Kidney glomerular epithelial cell (primary cell): ENCODE data around the gene MAP1S.
A peak's percentile ranks its signal among the peaks of the same experiment; 100 is the strongest.

Experiments
- DNase-seq: peaks from one replicate; lab custom pipeline; 2025; lab: John Stamatoyannopoulos, UW

Gene MAP1S

DNA sequence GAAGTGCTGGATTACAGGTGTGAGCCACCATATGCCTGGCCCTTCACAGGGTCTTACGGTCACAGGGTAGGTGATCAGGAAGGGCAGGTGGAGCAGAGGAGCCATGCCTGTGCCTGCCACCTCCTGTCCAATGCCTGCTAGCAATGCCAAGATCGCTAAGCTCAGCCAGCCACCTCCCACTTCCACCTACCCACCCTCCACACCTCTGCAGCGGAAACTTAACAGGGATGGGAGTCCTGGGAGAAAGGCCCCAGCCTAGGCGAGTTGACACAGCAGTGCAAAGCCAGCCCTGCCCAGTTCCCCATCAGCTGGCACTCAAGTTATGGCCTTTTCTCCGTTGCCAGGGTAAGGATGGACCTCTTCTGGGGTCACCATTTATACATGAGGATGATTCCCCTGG, 16.1 kb downstream of the MAP1S start:
- no peak for DNase-seq

DNA sequence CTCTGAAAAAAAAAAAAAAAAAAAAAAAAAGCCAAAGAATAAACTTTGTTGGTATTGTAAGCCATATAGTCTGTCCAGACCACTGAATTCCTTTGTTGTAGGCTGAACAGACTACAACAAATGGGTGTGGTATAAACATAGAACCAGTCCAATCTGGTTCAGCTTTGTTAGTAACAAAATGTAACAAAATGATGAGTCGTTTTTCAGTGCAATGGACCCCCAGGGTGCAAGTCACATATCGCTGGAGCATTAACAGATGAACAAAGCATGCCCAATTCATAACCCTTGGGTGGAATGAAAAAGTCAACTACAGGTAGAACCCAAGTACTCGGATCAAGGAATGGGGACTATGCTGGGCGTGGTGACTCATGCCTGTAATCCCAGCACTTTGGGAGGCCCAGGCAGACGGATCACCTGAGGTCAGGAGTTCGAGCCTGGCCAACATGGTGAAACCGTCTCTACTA, 18.4 kb downstream of the MAP1S start:
- peak; percentile 21 for DNase-seq

DNA sequence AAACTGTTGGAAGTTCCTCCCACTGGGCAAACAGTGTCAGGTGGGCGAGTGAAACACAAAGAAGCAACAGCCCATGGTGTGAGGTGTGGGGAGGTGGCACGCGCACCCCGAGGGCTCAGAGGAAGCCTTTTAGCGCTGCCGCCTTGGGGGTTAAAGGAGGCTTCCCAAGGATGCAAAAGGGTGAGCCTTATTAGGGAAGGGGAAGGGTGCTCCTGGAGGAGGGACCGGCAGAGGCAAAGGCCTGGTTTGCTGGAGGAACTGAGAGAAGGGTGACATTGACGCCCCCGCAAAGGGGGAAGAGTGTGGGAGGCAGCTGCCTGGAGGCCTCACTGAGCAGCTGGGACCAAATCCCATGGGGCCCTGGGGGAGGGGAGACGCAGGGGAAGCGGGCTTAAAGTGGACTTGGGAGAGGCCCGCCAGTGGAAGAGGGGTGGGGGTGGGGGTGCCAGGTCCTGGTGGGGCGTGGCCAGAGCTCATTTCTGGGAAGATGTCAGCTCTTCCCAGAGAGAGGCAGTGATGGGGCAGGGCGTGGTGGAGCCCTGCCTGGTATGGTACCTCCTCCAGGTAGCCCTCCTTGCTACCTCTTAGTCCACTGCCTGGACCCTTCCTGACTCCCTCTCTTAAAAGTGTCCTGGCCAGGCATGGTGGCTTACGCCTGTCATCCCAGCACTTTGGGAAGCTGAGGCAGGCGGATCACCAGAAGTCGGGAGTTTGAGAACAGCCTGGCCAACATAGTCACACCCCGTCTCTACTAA, 20.0 kb downstream of the MAP1S start:
- no peak for DNase-seq

DNA sequence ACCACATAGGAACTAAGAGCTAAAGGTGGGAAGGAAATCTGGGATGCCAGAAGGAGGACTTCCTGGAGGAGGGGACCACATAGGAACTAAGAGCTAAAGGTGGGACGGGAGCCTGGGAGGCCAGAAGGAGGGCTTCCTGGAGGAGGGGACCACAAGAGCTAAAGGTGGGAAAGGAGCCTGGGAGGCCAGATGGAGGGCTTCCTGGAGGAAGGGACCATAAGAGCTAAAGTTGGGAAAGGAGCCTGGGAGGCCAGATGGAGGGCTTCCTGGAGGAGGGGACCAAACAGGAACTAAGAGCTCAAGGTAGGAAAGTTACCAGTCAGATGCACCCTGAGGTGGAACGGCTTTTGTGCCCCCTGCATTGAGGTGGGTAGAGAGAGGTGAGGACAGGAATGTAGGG, 22.2 kb downstream of the MAP1S start:
- DNase-seq, result no peak

DNA sequence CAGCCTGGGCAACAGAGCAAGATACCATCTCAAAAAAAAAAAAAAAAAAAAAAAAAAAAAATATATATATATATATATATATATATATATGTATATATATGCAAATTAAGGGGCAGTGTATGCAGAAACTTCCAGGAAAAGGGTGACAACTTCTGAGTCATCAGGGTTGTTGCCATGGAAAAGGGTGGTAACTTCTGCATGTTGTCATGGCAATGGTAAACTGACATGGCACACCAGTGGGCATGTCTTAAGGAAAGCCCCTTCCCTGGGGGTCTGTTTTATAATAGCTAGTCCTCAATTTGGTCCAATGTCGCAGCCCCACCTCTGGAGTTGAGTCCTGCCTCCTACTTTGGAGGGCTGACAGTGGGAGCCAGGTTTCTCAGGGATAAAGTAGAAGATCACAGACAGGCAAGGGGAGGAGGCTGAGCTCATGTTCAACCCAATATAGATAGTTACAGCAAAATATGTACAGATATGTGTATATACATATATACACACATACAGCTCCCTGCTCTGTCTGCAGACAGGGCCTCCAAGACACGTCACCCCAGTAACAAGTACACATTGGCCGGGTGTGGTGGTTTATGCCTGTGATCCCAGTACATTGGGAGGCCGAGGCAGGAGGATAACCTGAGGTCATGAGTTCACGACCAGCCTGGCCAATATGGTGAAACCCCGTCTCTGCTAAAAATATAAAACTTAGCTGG, 24.7 kb downstream of the MAP1S start:
- no peak for DNase-seq

DNA sequence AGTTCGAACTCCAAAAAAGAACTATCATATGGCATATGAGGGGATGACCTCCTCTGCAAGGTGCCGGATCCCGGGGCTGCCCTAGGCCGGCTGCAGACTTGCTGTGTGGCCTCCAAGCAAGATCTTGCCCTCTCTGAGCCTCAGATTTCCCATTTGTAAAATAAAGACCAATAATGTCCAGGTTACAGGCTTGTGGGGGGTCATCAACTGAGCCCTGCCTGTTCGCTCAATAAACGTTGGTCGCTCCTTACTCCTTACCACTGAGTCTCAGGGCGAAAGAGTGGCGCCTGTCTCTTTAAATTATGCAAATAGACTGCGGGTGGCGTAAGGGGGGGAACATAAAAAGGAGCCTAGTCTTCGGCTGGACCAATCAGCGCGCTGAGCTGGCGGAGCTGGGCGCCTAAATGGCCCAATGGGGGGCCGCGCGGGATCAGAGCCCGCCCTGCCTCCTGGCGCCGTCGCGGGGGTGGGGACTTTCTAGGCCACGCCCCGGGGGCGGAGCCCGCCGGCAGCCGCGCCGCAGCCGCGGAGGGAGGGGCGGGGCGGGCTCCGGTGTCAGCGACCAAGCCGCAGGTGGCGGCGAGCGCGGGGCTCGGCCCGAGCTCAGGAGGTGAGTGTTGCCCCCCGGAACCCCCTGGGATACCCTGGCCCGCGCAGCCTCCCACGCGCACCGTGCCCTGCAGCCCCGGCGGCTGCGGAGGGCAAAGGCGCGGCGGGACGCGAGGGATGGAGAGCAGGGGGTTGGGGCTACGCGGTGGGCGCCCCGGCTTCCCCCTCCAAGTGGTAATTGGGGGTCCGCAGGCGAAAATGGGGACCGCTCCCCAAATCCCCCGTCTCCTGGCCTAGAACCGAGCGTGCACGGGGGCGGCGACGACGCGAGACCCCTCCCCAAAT, 28.2 kb downstream of the MAP1S start:
- DNase-seq, result peak; percentile 88

DNA sequence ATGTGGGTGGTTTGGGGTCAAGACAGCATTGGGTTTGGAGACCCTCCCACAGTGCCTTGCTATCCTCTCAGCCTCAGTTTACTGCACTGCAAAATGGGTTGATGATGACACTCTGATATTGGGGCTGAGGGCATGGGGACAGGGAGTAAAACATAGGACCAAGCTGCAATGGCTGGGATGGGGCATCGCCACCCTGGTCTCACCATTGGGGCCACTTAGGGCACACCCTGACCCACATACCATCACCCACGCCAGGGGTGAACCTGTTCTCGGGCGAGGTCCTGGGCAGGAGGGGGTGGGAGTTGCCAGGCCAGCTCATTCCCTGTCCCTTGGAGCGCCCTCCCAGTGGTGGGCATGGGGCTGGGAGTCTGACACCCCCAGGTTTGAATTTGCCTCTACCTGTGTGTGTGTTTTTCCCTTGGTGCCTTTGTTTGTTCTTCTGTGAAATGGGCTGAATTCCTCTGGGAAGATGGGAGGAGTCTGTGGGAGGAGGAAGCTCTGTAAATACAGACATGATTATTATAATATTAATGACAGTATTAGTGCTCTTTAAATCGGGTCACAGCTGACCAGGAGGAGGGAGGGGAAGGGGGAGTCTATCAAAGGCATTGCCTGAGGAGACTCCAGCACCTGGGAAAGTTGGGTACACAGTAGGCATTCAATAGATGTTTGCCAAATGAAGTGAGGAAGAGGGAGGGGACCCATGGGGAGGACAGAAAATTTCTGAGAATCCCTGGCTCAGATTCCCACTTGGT, 29.8 kb downstream of the MAP1S start:
- no peak for DNase-seq

DNA sequence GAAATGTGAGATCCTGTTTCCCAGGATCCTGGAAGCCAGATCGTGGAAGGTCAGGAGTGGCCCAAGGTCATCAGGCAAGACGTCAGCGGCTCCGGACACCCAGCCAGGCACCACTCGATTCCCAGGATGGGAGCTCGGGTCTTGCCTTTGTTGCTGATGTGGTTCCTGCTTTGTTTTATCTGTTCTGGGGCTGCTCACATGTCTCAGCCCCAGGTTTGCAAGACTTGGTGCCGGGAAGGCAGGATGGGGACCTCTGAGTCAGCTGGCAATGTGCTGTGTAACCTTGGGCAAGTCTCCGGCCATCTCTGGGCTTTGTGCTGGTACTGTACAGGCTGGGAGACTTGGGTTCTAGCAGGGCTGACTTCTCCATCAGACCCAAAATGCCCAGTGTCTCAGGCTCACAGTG, 30.6 kb downstream of the MAP1S start:
- DNase-seq, result no peak

DNA sequence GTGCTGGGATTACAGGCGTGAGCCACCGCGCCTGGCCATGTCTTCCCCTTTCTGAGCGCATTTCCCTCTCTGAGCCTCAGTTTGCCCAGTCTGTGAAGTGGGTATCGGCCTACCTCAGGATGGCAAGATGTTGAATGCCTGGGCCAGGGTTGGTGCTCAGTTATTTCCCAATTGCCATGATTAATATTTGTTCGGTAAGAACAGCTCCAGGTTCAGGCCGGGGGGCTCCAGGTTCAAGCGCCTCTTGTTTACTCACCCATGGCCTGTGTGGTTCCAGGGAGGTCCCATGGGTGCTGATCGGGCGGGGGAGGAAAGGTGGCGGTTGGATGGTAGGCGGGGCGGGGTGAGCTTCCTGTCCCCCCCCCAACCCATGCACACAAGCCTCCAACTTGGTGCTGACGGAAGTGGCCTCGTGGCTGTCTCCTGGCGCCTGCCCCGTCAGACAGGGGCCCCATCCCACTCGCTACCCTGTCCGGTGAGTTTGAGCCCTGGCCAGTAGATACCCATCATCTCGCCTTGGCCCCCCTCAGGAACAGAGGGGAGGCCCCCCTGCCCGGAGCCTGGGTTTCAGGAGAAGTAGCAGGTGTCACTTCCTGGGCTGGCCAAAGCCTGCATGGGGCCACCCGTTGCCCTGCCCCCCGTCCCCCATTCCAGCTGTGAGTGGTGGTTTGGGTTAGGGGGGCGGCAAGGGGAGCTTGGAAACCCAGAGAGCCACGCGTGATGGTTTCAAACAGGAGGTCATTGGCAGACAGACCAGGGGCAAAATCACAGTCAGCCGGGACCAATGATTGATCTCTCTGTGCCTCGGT, 32.0 kb downstream of the MAP1S start, which contains the start of gene FCHO1:
TSS of gene FCHO1 (plus strand) at position 375 of the 809 bp plus-strand sequence. CDS start 3,688 bp downstream, outside the sequence.
- DNase-seq, result no peak

DNA sequence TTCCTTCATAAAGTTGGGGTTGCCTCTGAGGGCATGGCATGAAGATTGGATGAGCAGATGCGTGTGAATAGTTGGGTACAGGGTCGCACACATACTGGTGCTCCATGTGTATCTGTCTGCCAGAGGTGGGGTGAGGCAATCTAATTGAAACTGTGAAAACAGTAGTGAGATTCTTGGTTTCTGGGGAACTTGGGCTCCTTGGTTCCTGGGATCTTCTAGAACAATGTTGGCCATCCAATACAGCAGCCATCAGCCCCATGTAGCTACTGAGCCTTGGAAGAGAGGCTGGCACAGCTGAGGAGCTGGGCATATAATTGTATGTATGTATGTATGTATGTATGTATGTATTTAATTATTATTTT, 32.6 kb downstream of the MAP1S start:
- no peak for DNase-seq

DNA sequence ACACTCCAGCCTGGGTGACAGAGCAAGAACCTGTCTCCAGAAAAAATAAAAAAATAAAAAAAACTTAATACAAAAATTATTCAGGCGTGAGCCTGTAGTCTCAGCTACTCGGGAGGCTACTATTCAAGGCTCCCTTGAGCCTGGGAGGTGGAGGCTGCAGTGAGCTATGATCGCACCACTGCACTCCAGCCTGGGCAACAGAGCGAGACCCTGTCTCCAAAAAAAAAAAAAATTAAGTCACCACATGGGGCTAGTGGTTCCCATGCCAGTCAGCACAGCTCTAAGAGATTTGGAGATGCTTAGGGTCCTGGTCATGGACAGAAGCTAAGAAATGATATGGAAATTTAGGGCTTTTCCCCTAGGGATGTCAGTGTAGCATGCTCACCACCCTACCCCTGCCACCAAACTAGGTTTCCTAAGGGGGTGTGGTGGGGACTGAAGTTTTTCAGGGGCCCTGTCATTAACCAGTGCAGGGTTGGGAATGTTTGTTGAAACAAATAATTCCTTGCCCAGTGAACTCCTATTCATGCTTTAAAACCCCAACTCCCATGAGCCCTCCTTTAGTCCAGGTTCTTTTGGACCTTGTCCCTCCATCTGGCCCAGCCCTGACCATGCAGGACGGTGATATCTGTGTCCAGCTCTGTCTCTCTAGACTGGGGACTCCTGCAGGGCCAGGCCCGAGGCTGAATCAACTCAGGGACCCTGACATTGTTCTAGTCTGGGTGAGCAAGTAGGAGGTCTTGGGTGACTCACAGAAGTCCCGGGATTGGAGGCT, 33.8 kb downstream of the MAP1S start:
- no peak for DNase-seq

DNA sequence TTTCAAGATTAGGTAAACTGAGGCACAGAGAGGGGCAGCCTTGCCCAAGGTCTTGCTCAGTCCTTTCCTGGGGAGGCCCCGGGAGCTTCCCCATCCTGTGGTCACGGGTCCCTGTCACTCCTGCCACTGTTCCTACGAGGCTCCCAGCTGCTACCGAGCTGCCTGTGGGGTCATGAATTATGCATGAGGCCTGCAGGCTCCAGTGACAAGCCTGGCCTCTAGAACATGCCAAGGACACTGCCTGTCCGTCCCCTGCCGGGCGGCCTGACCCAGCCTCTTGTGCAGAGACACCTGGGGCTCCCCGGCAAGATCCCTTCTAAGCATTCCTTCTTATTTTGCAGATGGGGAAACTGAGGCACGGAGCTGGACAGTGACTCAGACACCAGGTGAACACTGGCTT, 34.7 kb downstream of the MAP1S start:
- no peak for DNase-seq

DNA sequence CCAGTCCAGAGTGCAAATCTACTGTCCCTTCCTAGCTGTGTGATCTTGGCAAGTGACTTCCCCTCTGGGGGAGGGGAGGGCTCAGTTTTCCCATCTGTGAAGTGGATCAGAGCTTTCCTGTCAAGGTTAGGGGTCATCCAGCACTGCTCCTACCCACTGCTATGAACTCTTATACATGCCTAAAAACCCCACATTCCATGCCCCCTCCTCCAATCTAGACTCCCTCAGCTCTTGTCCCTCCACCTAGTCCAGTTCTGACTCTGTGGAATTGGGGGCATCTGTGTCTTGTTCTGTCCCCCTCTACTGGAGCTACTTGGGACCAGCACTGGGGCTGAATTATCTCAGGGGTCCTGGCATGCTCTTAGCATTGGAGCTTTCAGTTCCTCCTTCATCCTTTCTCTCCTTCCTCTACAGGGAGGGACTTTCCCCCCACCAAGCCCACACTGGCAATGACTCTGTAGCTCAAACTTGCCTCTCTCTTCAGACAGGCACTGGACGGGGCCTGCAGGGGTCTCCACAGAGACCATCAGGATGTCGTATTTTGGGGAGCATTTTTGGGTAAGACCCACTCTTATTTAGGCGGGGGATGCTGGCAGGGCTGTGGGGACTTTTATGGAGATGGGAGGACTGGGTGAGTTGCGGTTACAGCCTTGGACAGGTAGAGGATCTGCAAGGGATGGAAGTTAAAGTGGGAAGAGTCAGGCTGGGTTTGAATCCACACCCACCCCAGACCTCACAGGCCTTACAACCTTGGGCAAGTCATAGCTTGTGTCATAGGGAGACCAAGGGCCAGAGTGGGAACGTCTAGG, 35.6 kb downstream of the MAP1S start:
- DNase-seq, result no peak

DNA sequence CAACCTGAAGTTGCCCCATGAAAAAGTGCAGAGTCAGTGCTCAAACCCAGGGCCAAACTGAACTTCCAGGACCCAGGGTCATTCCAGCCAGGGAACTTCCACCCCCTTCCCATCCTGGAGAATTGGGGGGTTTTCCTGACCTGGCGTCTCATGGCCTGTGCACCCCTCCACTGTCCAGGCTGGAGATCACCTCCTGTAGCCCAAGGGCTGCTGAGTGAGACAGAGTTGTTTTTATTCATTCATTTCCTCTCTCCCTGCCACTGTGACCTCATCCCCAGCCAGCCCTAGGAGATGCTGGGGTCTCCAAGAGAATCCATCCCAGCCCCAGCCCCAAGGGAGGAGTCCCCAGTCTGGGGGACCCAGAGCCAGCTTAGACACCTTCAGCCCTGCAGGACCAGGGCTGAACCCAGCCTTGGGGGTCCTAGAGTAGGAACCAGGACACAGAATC, 36.2 kb downstream of the MAP1S start:
- DNase-seq, result no peak

DNA sequence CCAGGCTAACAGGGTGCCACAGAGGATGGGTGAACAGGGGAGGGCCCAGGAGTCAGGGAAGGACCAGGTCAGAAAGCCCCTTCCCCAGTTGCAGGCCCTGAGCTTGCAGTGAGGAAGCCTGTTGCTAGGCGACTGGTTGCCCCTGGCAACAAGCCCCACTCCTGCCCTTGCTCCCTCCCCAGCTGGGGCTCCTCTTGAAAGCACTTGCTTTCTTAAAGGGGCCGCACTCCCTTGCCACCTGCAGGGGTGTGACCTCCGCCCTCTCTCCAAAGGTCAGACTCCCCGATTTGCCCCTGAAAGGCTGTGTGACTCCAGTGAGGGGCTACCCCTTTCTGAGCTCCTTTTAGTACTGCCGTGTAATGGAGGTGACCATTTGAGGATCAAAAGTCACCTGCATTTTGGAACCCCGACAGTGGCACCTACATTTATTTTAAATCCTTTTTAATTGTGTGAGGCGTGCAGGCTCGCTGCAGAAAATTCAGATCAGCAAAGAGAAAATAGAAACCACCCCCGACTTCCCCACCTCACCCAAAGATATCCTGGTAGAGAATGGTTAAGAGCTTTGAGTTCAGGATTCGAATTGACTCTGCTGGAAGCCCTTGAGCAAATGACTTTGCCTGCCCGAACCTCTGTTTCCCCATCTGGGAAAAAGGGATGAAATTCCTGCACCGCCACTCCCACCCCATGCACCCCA, 36.8 kb downstream of the MAP1S start:
- DNase-seq, result no peak

DNA sequence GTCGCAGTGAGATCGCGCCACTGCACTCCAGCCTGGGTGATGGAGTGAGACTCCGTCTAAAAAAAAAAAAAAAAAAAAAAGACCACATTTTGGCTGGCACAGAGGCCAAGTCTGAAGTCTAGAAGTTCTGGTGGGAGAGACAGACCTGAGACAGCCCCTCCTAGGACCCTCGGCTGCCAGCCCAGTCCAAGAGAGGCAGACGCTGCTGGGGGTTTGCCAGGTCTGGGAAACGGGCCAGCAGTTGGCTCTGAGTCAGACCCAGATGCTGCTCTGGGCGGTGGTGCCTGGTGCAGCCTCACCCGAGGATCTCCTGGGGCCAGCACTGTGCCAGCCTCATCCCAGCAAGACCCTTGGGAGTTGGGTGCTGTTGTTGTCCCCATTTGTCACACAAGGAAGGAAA, 37.8 kb downstream of the MAP1S start:
- DNase-seq, result no peak

DNA sequence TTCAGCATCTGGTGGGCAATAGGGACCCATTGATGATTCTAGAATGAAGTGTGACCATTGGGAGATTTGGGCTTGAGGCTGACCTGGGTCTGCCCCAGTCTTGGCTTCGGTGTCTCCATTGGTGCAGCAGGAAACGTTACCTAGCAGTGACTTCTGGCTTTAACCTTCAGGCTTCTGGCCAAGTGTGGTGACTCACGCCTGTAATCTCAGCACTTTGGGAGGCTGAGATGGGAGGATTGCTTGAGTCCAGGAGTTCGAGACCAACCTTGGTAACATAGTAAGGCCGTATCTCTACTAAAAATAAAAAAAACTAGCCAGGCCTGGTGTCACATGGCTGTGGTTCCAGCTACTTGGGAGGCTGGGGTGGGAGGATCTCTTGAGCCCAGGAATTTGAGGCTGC, 39.2 kb downstream of the MAP1S start:
- DNase-seq, result no peak

DNA sequence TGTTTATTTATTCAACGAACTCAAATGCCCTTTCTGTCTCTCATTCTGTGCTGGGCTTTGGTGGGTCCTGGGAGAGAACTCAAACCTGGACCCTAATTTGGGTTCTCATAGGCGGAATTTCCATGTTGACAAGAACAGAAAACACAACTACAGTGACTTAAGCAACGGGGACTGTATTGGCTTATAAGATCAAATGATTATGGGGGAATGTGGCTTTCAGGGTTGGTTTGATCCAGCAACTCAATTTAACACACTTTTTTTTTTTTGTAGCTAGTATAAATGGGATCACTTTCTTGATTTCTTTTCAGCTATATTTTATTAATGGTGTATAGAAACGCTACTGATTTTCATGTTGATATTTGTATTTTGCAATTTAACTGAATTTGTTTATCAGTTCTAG, 41.9 kb downstream of the MAP1S start:
- no peak for DNase-seq
